Stimulated activated CD4-positive, alpha-beta T cell treated with anti-CD3 and anti-CD28 coated beads, Interleukin-1b, Interleukin-23, amount 100 ng/mL, for 24 hours (primary cell): Measurements from ENCODE around the gene HOXC4.
A peak's percentile ranks its signal among the peaks of the same experiment; 100 is the strongest.

Source experiments
- DNase-seq, 4 experiments: peaks; one replicate each; pipeline ENCODE4 v3.0.0-alpha.2; 2020; ENCODE audit warnings: low read depth in 4 of 4, low spot score in 1 of 4

HOXC4 gene

DNA sequence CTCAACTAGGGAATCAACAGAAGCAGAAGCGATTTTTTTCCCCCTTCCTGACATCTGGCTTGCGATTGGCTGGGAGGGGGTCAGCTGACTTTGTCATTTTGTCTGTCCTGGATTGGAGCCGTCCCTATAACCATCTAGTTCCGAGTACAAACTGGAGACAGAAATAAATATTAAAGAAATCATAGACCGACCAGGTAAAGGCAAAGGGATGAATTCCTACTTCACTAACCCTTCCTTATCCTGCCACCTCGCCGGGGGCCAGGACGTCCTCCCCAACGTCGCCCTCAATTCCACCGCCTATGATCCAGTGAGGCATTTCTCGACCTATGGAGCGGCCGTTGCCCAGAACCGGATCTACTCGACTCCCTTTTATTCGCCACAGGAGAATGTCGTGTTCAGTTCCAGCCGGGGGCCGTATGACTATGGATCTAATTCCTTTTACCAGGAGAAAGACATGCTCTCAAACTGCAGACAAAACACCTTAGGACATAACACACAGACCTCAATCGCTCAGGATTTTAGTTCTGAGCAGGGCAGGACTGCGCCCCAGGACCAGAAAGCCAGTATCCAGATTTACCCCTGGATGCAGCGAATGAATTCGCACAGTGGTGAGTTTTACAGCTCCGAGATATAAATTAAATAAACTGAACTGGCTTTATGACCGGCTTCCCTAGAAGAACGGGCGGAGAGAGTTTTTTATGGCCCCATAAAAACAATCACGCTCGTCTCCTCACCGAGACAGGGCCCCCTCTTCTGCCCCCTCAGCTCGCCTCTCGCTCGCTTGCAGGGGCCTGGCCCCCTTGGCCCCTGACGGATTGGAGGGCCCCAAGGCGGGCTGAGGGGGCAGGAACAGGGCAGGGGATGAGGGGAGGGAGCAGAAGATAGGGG, 25.1 kb upstream of the HOXC4 start, which contains the start of gene HOXC6:
TSS of gene HOXC6 (plus strand) at position 127 of the 888 bp plus-strand sequence. CDS start at position 209, 82 bp downstream.
- no peak for DNase-seq

DNA sequence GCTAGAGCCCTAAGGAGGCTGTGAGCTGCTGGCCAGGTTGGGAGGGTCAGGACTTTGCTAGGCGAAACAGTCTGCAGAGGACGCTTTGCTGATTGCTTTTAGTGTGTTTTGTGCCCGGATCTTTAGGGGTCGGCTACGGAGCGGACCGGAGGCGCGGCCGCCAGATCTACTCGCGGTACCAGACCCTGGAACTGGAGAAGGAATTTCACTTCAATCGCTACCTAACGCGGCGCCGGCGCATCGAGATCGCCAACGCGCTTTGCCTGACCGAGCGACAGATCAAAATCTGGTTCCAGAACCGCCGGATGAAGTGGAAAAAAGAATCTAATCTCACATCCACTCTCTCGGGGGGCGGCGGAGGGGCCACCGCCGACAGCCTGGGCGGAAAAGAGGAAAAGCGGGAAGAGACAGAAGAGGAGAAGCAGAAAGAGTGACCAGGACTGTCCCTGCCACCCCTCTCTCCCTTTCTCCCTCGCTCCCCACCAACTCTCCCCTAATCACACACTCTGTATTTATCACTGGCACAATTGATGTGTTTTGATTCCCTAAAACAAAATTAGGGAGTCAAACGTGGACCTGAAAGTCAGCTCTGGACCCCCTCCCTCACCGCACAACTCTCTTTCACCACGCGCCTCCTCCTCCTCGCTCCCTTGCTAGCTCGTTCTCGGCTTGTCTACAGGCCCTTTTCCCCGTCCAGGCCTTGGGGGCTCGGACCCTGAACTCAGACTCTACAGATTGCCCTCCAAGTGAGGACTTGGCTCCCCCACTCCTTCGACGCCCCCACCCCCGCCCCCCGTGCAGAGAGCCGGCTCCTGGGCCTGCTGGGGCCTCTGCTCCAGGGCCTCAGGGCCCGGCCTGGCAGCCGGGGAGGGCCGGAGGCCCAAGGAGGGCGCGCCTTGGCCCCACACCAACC, 23.9 kb upstream of the HOXC4 start:
- no peak for DNase-seq

DNA sequence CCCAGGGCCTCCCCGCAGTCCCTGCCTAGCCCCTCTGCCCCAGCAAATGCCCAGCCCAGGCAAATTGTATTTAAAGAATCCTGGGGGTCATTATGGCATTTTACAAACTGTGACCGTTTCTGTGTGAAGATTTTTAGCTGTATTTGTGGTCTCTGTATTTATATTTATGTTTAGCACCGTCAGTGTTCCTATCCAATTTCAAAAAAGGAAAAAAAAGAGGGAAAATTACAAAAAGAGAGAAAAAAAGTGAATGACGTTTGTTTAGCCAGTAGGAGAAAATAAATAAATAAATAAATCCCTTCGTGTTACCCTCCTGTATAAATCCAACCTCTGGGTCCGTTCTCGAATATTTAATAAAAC, 23.2 kb upstream of the HOXC4 start:
- DNase-seq = no peak

DNA sequence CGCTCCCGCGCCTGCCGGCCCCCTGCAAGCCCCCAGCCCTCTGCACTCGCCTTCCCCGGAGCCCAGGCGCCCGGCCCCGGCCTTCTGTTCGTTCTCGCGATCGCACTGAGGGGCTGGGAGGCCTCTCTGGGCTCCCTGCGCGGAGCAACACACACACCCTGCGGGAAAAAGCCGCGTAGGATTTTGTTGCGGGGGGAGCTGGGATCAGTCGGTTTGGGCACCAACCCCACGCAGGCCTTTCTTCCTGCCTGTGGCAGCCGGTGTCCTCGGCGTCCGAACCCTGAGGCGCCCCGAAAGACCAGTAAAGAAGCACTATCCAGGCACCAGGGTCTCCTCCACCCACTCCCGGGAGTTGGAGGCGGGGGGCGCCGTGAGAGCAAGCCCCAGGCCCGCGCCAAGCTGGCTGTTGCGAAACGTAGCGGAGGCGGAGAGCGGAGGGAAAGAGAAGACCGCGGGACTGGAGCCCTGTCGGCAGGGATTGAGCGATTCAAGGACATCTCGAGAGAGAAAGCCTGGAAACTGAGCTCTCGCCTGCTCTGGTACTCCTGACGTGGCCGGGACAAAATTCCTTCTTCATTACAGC, 22.7 kb upstream of the HOXC4 start:
- no peak for DNase-seq

DNA sequence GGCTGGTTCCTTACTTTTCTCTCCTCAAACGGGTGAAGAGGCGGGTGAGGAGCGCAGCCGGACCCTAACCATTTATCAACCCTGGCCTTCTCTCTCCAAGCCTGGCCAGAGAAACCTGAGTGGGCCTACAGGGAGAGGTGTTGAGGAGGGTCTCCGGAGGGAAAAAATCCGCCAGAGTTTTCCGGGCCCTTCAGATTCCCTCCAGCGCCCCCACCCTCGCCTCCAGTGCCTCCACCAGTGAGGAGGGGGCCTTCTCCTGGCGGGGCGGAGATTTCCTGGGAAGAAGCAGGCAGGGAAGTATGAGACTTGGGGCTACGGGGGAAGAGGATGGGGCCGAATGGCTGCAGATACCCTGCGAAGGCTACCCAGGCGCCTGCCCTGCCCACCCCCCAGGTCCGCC, 22.2 kb upstream of the HOXC4 start:
- DNase-seq = no peak

DNA sequence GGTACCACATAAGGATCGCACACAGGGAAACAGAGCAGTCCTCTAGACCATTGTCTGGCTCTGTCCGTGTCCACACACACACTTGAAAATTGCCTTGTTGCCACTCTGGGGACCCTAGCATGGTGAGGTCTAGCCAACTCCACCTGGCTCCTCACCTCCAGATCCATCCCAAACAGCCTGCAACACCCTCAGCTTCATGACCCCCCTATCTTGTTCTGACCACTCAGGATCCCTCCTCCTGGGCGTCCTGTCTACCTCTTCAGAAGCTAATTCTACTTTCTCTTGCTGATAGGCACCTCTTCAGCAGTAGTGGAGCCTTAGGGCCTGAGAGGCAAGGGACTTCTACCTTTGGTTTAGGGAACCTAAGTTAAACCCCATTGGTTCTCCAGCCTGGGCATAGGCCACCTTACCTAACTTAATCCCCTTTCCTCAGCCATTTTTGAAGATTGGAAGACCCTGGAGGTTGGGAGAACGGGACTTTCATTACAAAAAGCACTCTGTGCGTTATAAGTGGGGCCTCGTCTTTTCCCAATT, 21.5 kb upstream of the HOXC4 start:
- DNase-seq = no peak

DNA sequence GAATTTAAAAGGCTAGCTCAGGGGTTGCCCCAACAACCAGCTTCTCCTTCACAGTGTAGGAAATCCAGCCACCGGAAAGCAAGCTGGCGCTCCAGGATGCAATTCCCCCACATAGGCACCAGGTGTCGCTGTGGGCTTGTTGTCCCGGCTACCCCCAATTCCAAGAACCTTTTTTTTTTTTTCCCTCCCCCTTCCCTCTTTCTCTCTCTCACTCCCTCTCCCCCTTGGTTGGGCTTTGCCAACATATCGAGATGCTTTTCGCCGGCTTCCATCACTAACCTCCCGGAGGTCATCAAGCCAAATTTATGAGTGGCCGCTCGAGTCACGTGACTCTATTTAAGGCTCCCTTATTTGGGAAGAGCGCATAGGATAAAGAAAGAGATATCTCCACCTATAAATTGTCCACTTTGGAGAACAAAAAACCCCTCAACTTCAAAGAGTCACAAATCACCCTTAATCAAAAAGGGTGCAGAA, 21.0 kb upstream of the HOXC4 start, which contains the start of gene HOXC5:
TSS of gene HOXC5 (plus strand) at position 424 of the 474 bp plus-strand sequence. CDS start 73 bp downstream, outside the sequence.
- DNase-seq = peak in 3 of 4 experiments; percentile 34 to 52 (median 36)

DNA sequence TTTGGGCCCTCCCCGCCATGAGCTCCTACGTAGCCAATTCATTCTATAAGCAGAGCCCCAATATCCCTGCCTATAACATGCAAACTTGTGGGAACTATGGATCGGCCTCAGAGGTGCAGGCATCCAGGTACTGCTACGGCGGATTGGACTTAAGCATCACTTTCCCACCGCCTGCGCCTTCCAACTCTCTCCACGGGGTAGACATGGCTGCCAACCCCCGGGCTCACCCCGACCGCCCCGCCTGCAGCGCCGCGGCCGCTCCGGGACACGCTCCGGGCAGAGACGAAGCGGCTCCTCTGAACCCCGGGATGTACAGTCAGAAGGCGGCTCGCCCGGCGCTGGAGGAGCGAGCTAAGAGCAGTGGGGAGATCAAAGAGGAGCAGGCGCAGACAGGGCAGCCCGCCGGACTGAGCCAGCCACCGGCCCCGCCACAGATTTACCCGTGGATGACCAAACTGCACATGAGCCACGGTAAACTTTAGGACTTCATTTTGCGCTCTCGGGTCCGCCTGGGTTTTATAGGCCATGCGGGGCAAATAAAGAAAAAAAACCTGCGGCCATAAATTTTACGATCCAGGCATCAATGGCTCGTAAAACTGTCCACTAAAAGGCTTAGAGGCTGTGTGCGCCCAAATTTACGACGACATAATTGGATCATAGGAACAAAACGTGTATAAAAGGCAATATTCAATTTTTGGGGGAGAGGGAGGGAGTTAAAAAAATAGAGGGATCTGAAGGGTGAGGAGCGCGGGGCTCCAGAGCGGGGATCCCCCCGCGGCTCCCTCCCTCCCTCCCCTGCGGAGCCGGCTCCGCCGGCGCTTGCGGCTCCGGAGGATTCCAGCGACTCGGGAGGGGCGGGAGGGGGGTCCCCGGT, 20.3 kb upstream of the HOXC4 start:
- no peak for DNase-seq

DNA sequence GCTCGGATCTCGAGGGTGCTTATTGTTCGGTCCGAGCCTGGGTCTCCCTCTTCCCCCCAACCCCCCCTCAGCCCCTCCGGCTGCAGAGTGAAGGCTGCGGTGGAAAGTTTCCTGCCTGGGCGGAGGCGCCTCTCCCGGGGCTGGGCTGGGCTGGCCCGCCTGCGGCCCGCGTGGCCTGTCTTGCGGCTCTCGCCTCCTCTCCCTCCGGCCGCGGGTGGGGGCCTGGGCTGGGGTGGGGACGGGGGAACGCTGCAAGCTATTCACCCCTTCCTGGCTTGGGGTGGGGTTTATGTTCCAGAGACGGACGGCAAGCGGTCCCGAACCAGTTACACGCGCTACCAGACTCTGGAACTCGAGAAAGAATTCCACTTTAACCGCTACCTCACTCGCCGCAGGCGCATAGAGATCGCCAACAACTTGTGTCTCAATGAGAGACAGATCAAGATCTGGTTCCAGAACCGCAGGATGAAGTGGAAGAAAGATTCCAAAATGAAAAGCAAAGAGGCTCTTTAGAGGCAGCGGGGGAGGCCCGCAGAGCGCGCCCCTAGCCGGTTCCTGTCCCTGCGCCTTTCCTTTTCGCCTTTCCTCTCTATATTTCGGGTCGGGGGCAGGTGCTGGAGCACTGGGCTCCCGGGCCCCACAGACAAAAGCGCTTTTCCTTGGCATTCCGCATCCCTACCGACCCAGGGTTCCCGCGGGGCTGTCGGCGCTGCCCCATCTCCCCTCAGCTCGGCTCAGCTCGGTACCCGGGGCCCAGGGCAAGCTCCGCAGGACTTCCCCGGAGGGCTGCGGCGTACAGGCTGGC, 19.5 kb upstream of the HOXC4 start:
- no peak for DNase-seq

DNA sequence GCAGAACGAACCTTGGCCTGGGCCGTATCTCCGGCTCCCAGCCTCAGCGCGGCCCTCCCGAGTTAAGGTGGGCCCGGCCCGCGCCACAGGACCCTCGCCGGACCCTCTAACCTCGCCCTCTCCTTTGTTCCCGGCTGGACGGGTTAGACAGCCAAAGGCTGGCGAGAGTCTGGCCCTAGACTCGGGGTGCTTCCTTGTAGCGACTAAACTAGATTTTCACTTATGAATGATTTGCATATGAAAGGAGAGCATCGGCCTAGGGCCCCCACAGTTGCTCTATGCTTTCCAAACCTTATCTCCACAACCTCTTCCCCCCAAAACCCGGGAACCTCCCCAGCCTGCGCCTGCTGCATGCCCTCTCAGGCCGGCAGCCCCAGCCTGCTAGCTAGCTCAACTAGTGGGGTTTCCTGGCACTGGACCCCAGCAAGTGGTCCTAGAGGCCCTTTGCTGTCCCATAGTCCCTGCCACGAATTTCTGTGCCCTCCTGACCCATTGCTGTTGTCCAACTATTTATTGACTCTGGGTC, 18.8 kb upstream of the HOXC4 start:
- no peak for DNase-seq

DNA sequence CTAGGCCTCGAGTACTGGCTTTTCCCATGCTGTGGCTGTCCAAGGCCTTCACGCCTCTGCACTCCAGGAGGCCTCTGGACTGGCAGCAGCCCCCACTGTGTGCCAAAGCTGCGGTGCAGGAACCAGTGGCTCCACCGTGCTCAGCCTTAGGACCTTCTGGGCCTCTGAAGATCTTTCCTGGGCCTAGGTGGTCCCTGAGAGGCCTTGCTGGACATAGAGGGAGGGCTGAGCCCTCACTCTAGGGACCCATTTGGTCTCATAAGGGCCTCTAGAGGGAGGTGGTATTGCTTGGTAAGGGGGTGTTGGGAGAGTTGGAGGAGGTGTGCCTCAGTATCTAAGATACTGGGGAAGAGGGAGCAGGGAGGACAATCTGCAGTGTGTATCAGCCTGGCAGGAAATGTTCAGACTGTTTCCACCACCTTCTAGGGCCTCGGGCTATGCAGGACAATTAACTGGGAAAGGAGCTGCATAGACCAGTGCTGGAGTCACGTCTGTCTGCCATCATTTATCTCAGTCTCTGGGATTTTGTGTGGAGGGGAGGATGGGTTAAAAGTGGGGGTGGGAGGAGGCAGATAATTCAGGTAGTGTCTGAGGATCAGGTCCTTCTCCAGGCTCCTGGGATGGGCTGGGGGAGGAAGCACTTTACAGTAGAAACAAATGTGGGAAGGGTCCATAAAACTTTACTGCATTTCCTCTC, 17.9 kb upstream of the HOXC4 start:
- DNase-seq = no peak

DNA sequence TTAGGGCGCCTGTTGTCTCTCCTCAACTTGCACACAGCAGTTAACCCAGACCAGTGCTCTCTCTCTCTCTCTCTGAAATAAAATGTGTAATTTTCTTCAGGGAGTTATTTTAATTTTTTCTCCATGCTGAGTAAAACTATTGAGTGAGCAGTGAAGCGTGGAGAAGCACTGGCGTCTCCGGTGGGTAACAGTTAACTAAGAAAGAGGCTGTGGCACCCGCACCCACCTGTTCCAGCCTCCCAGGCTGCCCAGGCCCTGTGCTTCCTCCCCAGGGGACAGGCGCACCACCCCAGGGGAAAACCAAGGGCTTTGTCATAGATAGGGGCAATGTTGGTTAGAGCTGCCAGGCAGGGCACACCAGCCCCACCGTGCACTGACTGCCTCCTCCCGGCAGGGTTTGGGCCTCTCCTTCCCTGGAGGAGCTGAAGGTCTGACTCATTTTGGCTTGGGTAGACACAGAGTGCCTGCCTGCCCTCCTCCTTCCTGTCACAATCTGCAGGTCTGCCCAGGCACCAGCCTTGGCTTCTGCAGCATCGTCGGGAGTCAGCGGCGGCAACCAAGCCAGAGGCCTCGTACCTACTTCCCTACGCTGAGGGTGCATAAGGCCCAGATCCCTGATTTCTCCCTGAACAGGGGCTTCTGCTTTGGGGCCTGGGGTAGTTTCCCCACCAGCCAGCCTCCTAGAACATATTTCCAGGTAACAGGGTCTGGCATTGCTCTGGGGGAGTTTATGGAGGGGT, 16.8 kb upstream of the HOXC4 start:
- DNase-seq = no peak

DNA sequence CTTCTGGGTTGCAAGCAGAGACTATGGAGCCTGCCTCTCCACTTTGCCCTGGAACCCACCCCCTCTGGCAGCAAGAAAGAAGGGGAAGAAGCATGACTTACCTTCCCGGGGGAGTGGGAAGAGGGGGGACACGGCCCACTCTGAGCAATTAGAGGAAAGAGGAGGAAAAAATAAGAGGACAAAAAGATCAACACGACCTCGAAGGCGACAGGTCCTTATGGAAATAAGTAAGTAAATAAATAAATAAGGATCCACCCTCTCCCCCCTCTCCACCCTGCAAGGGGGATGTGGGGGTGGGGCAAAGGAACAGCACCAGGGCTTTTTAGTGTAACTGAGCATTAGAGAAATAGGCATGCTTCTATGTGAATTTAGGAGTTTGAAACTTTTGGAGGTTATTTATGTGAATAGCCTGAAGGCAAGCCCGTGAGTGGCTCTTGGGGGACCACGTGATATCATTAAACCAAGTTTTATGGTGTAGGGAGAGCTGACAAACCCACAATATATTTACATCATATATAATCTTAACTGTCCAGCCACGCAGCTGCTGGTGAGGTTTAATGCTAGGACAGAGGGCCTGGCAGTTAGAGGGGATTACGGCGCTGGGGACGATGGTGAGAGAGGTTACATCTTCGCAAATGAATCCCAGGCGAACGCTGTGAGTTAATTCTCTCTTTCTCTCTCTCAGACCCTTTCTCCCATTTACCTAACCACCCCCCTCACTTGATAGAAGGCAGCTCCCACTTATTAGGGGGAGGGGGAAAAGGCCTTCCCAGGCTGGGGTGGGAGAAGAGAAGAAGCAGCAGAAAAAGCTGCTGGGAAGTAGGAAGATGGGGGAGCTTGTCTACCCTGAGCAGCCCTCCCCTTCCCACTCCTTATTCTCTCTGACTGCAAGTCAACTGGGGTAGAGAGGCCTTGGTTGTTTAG, 16.0 kb upstream of the HOXC4 start:
- DNase-seq = no peak

DNA sequence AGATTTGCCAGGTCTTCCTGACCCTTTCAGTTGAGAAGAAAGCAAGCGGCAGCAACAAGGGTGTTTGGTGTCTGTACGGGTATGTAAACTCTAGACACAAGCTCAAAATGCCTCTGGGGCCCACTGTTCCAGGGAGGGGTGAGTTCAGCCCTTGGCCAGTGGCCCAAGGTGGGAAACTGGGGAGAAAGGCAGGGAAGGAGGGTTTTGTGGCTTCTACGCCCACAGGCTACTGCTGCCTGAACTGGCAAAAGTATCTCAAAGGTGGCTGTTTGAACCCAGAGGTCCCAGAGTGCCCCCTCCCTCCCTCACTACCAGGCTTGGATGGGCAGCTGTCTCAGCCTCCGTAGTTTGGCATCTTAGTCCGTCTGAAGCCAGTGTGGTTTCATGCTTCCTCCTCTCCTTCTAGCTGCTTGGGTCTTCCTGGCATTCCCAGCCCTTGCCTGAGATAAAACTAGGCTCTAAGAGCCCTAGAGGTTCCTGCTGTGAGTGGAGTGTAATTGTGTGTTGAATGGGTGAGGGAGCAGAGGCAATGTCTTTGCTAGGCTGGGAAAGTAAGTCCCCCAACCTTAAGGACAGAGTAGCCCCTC, 15.3 kb upstream of the HOXC4 start:
- DNase-seq = no peak

DNA sequence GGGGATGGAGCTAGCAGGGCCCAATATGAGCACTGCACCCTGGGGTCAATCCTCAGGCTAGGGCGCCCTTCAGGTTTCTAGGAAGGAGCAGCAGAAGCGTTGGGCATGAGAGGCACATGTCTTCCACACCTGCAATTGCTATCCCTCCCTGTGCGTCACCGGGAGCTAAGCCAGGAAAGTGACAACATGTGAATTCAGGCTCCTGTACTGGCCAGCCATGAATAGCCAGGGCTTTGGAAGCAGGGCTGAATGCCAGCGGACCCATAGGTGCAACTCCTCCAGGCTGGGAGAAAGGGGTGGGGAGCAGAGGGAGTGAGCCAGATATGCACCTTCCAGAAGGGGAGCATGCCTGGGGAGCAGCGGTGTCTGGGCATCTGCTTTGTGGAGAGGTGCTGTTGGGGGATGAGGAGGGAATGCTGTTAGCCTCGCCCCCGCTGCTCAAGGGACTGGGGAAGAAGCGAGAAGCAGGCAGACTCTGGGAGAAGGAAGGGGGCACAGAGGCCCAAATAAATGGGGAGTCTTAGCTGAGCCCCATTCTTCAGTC, 14.7 kb upstream of the HOXC4 start:
- no peak for DNase-seq
